GM12891 (cell line): ENCODE results near the gene ADGRB3.

Experiments used
- POLR2A ChIP-seq: IDR thresholded peaks from 2 replicates; pipeline ENCODE4 v1.6.1; 2011; ENCODE audit warnings: low read depth, low read length, control low read depth
- POLR2AphosphoS5 ChIP-seq: IDR thresholded peaks from 2 replicates; pipeline ENCODE4 v1.6.1; 2011; ENCODE audit warnings: low read depth, low read length, control low read depth
- TAF1 ChIP-seq: IDR thresholded peaks from 2 replicates; pipeline ENCODE4 v1.6.1; 2011; ENCODE audit warnings: low read depth, low read length, control low read depth

DNA sequence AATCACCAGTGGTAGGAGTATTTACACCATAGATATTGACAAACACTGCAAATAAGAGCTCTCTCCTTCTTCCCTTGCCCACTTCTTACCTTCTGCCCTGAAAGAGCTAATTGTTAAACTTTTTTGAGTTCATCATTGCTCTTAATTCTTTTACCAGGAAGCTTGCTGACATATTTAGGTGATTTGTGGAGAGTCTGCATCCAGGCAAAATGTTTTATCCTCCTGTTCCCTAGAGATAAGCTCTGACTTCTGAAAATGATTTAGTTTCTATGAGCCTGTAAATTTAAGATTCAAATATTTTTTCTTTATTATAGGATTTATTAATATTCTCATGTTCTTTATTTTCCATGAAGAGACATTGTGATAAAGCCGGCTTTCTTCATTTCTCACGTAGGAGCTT lies 81.5 kb downstream of the ADGRB3 start:
- TF ChIP-seq POLR2A: no peak
- TF ChIP-seq POLR2AphosphoS5: no peak
- no peak for TF ChIP-seq TAF1
